Sciatic nerve (tissue), 2 donors: ENCODE measurements around the gene ALOX15. TPM values are rescaled to one million over a fixed set of nuclear protein-coding genes. Genes with fewer than 3 reads are reported as not detected.
"Not testable (repeated sequence)": the region's sequence is repeated elsewhere in the genome, so short reads cannot be mapped to it uniquely, and the experiment has no call there.

Experiments
- ATAC-seq: fragments of 200-7000 bp; cut with Tn5 transposase; one replicate; pipeline ENCODE4 v1.9.1; 2020; ENCODE audit warnings: mild to moderate bottlenecking, moderate library complexity
- DNase-seq: peaks from one replicate; pipeline ENCODE4 v3.0.0-alpha.2; 2020; ENCODE audit warnings: low spot score
- intact Hi-C: fragments of 100-400 bp; cut with DNase I; formaldehyde crosslinking; loops from one replicate; pipeline ENCODE4 v1.14.2; 2022
- total RNA-seq: library from RNA; stranded (reverse); fragmentation: NEBNext Ultra II Directional; extraction: Animal tissue kit (Norgen Biotek cat#: 25700); gene quantifications from one replicate; pipeline ENCODE4 v1.2.1, GENCODE V29; 2021
- donor health status: DM: no; HTN: no; CAD: no.
- donor health status: DM: no; HTN: no; CAD: no.

ALOX15 gene
- total RNA-seq, 1 donor from 2014 or later, result 0.45 TPM

DNA sequence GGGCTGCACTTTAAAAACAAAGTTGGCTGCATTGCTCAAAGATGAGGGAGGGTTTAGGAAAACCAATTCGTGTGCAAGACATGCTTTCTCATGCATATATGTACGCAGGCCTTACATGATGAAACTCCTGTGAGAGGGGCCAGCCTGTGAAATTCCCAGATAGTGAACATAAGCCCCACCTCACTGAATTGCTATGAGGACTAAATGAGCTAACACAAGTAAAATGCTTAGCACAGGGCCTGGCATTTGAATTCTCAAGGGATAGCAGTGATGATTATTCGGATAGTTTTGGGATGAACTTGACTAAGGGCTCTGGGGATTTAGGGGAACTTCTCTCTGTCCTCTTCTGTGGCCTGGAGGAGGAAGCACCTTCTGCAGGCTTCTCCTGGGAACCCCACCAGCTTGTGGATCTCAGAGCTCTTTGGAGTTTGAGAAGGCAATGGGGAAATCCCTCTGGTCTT lies 17.0 kb downstream of the ALOX15 start:
- not testable (repeated sequence) for ATAC-seq, DNase-seq
- intact Hi-C loops, result loop anchor here (10.0 kb wide), 1 partner anchor 60 kb away; the partner anchor contains the start of gene GGT6

DNA sequence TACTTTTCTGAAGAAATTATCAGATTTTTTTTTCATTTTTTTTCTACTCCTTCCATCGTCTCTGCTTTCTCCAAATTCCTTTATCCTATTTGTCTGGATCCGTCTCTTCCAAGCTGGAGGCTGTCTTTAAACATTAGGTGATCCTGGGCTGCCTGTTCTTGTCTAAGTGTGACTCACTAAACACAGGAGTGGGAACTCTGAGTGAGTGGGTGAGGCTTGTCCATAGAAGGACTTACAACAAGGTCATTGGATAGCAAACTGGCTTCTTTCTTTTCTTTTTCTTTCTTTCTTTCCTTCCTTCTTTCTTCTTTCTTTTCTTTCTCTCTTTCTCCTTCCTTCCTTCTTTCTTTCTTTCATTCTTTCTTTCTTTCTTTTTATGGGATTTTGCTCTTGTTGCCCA lies 18.2 kb downstream of the ALOX15 start:
- intact Hi-C loops, result loop anchor here (10.0 kb wide), 1 partner anchor 58 kb away; the partner anchor contains the start of gene GGT6
- DNase-seq (no peak), ATAC-seq (no peak)

DNA sequence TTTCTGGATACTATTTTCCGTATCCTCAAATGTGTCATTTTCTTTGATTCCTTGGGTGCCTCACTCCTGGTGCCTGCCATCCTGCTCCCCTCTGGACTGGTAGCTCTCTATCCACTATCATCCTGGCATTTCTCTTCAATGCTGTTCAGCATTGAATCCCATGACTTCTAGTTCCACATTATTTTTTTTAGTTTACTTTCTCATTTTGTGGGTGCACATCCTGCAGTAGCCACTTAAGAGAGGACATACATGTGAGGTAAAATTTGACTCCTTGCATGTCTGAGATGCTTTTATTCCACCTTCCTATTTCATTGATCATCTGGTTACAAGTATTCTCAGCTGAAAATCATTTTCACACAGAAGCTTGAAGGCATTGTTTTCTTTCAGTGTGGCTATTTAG lies 19.1 kb downstream of the ALOX15 start:
- DNase-seq (no peak), ATAC-seq (no peak)
- intact Hi-C loops, result loop anchor here (10.0 kb wide), 1 partner anchor 58 kb away; the partner anchor contains the start of gene GGT6

DNA sequence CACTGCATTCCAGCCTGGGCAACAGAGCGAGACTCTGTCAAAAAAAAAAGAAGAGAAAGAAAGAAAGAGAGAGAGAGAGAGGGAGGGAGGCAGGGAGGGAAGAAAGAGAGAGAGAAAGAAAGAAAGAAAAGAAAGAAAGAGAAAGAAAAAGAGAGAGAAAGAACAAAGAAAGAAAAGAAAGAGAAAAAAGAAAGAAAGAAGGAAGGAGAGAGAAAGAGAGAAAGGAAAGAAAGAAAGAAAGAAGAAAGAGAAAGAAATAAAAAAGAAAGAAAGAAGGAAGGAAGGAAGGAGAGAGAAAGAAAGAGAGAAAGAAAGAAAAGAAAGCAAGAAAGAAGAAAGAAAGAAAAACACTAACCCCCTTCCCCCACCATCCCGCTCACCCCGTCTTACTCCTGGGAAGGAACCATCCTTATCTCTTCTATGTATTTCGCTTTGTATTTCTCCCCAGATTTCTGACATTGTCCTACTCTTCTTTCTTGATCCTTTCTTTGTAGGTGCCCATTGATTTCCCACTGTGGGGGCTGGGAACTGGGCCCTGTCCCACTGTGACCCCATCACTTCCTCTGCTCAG lies 20.9 kb downstream of the ALOX15 start:
- ATAC-seq (no peak), DNase-seq (no peak)
- intact Hi-C loops, result loop anchor here (10.0 kb wide), 1 partner anchor 56 kb away; the partner anchor contains the start of gene GGT6

DNA sequence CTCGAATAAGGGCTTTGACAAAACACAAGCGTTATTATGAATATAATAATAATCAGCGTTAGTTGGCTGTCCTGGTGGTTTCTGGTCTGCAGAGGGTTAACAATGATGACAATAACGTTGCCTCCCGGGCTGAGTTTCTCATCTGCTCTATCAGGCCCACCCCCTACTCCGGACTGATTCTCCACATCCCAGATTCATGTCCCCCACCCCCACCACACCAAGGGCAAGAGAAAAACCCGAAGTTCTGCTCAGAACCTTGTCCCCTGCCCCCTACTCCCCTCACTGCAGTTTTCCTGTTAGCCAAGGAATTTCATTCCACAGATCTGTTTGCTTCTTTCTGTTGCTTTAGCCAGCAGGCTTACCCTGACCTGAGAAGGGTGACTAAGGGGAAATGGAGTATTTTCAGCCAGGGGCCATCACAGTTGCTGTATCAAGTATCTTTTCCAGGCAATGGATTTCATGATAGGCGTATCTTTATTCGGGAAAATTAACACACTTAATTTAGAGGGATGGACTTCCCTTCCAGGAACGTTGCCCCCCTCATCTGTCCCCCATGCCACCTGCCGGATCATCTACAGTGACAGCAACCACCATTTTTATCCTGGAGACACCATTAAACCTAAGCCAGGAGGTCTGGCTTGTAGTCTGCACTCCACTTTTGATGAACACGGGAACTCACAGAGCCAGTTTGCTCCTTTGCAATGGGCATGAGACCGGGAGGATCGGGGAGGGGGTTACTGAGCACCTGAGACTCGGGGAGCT lies 23.7 kb downstream of the ALOX15 start:
- intact Hi-C loops, result no loop called here
- no peak for DNase-seq

DNA sequence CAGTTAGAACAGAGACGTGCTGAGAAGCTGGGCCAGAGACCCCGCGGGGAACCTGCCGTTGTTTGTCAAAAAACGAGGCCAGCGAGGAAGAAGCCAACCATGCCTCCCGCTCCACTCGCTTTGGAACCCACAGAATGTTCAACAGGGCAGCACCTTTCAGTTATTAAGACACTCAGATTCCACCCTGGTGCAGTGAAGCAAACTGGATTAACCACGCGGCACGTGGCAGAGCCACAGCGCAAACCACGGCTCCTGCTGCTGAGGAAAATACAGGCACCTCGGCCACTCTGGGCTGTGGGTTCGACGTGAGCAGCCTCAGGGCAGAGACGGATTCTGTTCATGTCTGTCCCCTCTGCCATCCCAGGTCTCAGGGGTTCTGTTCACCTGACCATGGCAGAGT lies 24.4 kb downstream of the ALOX15 start:
- no peak for DNase-seq
- no peak for ATAC-seq
- intact Hi-C loops, result no loop called here

More for the DNA sequence above, 23.7 kb downstream of the ALOX15 start:
- ATAC-seq, result no peak

DNA sequence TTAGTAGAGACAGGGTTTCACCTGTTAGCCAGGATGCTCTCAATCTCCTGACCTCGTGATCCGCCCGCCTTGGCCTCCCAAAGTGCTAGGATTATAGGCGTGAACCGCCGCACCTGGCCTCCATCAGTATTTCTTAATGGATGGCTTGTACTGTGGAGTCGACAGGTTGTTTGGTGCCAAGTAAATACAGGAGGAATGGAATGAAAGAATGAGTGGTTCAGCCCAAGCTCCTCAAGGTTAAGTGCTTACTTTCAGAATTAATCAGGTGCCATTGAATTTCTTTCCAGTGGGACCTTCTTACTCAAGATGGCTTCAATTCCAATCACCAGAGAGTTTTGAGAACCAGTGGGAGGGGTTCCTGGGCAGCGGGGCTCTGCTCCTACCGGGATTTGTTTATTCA lies 25.0 kb downstream of the ALOX15 start:
- no peak for ATAC-seq
- DNase-seq, result no peak
- intact Hi-C loops, result no loop called here

DNA sequence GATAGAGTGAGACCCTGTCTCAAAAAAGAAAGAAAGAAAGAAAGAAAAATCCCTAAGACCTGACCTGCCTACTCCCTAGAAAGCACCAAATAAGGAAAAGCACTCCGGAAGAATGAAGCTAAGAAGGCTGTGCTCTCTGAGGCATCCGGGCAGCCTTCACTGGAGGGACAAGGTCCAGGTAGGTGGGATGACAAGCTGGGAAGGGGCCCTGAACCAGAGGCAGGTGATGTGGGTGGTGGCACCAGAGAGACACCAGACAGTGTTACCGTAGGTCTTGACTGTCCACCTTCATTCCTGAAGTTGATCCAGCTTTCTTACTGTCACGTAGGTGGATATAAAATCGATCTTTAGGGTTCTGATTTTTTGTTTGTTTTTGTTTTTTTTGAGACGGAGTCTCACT lies 30.8 kb downstream of the ALOX15 start:
- intact Hi-C loops, result no loop called here
- ATAC-seq (no peak), DNase-seq (no peak)

DNA sequence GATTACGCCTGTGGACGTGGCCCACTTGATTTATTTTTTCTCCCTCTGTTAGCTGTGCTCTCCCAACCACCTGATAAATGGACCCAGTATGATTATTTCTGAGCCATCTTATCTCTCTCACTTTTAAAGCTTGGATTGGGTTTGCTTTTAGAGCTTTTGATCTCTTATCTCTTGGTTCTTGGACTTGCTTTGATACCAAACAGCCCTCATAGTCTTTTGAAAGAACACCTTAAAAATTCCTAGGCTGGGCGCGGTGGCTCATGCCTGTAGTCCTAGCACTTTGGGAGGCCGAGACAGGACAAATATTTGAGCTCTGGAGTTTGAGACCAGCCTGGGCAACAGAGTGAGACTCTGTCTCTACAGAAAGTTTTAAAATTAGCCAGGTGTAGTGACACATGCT lies 31.3 kb downstream of the ALOX15 start:
- intact Hi-C loops, result no loop called here
- no peak for ATAC-seq

DNA sequence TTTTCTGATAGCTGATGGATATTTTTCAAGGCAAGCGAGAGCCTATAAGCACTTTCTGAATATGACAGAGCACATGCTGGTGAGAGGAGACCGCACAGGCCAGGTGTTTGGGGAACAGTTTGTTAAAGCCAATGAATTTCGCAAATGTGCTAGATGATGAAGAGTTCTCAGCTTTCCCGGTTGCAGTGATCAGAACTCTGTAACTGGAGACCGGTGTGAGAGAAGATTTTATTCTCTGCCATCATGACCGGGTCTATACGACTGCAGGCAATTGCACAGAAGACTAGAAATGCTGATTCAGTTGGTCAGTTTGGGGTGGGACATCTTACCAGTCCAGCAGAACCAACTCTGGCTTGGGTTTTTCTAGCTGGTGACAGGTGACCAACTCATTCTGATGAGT lies 31.7 kb downstream of the ALOX15 start:
- intact Hi-C loops, result no loop called here
- DNase-seq (no peak), ATAC-seq (no peak)

More for the DNA sequence above, 31.3 kb downstream of the ALOX15 start:
- no peak for DNase-seq

DNA sequence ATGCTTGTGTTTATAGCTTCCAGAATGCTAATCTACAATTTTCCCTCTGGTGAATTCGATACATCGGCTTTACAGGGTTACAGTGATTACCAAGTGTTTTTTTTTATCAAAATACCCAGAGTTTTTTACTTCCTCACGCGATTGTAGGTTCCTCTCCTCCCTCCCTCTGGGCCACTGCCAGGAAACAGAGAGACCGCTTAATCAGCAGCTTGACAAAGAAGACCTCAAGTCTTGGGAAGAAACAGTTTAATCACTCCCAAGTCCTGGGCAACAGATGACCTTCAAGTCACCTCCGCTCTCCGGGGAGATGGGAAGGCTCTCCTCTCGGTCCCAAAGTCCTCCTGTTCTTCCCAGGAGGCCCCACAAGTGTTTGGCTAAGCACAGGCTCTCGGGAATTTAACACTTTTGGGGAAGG lies 33.7 kb downstream of the ALOX15 start:
- ATAC-seq (peak; percentile 71), DNase-seq (peak; percentile 79)
- intact Hi-C loops, result no loop called here

DNA sequence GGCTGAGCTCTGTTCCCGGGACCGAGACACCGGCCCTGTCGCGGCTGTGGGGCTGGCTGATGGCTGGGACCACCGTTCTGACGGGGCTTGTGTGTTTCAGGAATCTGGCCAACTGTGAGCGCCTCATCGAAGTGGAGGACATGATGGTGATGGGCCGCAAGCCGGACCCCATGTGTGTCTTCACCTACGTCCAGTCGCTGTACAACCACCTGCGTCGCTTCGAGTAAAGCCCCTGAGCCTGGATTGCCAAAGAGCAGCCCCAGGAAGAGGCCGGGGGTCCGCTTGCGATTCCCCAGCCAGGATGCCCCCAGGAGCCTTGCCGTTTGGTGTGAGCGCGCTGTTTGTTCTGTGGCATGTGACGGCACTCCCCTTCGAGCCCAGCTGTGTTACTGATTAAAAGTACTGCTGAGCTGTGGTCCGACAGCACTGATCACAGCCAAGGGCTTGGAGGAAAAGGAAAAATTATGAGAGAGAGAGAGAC lies 34.2 kb downstream of the ALOX15 start:
- no peak for DNase-seq
- intact Hi-C loops, result no loop called here
- ATAC-seq, result peak; percentile 56

DNA sequence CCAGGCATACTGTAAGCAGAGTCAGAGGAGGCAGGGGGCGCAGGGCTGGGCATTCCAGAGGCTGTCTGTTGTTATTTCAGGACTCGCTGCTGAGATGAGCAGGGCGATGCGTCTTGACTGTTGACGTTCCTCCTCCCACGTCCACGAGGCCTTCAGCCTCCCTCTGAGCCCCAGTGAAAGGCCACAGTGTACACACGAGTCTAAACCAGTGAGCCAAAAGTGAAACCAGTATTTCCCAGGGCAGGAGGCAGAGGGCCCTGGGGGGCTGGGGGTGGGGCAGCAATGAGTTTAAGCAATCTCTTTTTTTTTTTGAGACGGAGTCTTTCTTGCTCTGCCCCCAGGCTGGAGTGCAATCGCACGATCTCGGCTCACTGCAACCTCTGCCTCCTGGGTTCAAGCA lies 35.7 kb downstream of the ALOX15 start:
- DNase-seq (no peak), ATAC-seq (peak; percentile 75)
- intact Hi-C loops, result no loop called here

DNA sequence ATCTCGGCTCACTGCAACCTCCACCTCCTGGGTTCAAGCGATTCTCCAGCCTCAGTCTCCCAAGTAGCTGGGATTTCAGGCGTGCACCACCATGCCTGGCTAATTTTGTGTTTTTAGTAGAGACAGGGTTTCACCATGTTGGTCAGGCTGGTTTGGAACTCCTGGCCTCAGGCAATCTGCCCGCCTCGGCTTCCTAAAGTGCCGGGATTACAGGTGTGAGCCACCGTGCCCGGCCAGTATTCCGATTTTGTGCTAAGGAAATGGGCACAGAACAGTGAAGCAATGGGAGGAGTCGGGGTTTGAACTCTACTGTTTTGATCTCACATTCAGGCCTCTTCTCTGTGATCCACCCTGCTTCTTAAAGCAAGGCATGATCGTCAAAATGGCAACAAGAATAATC lies 36.7 kb downstream of the ALOX15 start:
- intact Hi-C loops, DNase-seq, ATAC-seq: not testable (repeated sequence)

DNA sequence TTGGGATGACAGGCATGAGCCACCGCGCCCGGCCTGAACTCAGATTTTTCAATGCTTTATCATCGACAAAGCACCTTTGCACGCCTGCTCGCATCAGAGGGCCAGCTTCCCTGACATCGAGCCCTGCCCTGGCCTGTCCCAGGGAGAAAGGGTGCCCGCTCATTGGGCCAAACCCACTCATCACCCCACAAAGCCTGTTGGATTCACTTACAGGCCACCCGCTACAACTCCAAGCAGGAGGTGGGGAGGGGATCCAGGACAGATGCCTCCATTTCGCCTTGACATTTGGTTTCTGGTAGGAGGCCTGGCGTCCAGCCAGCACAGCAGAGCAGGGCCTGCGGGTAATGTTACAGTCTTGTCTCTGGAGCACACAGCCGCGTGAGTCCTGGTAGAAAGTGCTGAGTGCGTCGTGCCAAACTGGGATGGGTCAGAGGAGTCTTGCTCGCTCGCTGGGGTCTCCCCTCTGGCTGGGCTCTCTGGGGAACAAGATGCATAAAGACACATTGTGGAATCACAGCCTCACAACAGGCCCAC lies 37.3 kb downstream of the ALOX15 start:
- DNase-seq (no peak), ATAC-seq (peak; percentile 33)
- intact Hi-C loops, result no loop called here

DNA sequence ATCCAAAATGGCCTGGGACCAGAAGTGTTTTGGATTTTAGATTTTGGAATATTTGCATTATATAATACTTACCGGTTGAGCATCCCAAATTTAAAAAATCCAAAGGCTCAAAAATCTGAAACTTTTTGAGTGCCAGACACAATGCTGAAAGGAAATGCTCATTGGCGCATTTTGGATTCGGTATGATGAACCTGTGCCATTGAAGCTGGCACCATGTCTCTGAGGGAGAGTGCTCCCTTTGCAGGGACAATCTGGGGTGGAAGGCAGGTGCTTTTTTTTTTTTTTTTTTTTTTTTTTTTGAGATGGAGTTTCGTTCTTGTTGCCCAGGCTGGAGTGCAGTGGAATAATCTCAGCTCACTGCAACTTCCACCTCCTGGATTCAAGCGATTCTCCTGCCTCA lies 39.4 kb downstream of the ALOX15 start:
- DNase-seq (no peak), ATAC-seq (no peak)
- intact Hi-C loops, result no loop called here

DNA sequence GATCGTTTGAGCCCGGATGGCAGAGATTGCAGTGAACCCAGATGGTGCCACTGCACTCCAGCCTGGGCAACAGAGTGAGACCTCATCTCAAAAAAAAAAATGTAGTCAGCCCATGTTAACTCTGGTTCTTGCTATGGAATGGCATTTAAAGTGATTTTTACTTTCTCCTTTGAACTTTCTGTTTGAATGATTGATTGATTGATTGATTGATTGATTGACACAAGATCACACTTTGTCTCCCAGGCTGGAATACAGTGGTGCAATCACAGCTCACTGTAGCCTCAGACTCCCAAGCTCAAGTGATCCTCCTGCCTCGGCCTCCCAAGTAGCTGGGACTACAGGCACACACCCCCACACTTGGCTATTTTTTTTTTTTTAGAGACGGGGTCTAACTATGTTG lies 40.2 kb downstream of the ALOX15 start:
- ATAC-seq, result no peak
- intact Hi-C loops, result no loop called here

DNA sequence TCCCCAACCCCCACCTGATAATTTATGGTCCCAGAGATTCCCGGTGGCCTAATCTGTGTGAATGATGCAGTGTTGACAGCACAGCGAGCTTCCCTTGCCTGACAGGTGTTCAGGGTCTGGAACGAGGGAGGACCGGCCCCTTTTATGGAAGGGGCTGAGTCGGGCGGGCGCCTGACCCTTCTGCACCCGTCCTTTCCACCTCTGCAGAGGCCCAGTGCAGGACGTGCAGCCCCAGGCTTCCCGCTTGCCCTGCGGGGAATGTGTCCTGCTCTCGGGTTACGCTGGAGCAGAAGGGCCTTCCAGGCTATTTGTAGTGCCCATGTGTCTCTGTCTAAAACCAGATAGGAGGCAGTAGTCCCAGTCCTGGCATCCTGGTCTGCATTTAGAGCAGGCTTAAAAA lies 40.9 kb downstream of the ALOX15 start:
- intact Hi-C loops, result no loop called here
- DNase-seq (no peak), ATAC-seq (no peak)

More for the DNA sequence above, 40.2 kb downstream of the ALOX15 start:
- no peak for DNase-seq

DNA sequence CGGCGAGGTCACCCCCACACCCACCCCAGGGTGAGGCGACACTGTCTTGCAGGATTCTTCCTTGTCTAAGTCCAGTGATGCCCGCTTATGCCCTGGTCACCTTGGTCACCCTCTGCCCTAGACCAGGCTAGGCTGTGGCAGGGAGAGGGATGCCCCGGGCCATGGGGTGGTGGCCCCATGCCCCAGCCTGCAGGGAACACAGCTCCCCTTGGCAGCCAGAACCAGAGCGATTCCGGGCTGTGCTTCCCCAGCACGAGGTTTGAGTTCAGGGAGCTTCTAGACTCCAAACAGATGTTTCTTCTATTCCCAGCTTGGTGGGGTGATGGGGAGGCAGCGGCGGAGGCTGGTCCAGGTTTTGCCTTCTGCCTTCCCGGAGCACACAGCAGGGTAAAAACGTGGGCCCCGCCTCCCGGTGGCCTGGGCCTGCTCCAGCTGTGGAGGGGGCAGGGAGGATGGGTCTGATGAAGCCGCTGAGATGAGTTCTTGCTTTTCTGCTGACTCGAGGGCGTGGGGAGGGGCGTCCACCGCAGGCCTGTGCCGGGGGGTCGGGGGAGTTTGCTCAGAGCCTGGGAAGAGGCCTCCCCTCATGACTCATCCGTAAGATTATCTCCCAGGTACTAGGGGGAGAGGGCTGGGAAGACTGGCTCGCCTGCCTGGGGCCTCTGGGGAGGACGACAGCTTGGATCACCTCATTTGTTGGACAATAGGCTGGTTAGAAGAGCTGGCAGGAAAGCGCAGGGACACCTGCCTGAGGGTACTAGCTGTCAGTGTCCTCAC lies 41.8 kb downstream of the ALOX15 start:
- intact Hi-C loops, result no loop called here
- ATAC-seq (peak; percentile 58), DNase-seq (no peak)
